ENCODE measurements around the gene KLF4.

DNA sequence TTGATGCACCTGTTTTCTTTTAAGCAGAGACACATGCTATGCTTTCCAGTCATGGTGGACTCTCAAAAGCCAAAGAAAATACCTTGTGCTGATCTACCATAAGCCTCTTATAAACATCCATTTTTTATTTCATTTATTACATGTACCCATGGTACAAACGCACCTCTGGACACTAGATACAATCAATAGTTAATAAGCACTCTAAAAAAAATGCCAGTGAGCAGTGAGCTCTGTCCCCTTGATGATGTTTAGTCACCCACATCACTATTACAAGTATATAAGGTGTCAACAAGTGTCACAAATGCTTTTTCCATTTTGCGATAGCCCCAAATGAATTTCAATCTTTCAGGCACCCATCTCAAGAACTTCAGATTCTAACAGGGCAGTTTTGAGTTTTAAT is 5.9 kb downstream of the KLF4 start:
- TF ChIP-seq CTCF (IDR thresholded peaks at IDR 0.05) (no peak), POLR2AphosphoS5 (IDR thresholded peaks at IDR 0.05) (no peak), POLR2A (IDR thresholded peaks at IDR 0.05) (no peak), EP300 (IDR thresholded peaks at IDR 0.05) (no peak)

All from sigmoid colon (tissue), 4 donors.